GM19328 (cell line): ENCODE results near the gene HSPA6.
A peak's percentile ranks its signal among the peaks of the same experiment; 100 is the strongest.
"Not testable (repeated sequence)": the region's sequence is repeated elsewhere in the genome, so short reads cannot be mapped to it uniquely, and the experiment has no call there.

Source experiments
- ATAC-seq: cut with Tn5 transposase; IDR thresholded peaks from one replicate; pipeline ENCODE4 v1.9.1; 2021; ENCODE audit warnings: mild to moderate bottlenecking, moderate library complexity; ENCODE audit not compliant: unreplicated experiment

The HSPA6 gene

DNA sequence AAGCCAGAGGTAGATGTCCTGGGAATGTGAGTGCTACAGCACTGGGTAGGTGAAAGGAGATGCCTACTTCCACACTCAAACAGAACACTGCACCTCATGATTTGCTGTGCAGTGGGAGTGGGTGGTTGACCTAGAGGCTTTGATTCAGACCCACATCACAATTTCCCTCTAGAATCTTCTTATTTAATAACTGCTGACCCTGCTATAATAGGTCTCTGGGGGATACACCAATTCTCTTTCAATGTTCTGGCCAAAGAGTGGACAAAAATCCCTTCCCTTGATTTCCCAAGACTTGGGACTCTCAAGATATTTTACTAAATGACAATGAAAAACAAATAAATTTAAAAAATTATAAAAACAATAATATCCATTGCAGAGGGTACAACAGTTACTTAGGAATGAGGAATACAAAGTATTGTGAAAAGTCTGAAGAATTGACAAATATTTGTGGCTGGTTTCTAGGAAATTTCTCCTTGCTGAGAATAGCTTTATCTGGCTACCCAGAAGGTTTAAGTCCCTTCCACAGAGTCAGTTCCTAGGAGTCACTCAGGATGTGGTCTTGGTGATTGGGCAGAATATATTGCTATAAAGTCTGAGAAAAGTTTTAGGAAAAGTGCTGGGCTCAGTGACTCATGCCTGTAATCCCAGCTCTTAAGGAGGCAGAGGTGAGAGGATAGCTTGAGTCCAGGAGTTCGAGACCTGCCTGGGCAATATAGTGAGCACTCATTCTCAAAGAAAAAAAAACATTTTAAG lies 21.5 kb upstream of the HSPA6 start:
- no peak for ATAC-seq

DNA sequence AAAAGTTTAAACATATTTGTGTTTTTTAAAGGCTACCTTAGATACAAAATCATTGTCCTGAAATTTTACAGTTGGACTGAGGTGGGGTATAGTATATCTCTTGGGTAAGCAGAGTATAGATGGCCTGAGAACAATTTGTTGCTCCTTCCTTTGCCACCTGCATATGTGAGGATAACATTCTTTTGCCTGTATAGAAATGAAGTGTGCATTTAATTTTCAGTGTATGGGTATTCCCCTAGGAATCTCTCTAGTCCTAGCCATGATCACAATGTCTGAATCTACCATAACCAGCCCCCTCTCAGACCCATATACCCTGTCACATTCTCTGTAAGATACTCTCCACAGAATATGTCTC lies 21.0 kb upstream of the HSPA6 start:
- ATAC-seq = no peak

DNA sequence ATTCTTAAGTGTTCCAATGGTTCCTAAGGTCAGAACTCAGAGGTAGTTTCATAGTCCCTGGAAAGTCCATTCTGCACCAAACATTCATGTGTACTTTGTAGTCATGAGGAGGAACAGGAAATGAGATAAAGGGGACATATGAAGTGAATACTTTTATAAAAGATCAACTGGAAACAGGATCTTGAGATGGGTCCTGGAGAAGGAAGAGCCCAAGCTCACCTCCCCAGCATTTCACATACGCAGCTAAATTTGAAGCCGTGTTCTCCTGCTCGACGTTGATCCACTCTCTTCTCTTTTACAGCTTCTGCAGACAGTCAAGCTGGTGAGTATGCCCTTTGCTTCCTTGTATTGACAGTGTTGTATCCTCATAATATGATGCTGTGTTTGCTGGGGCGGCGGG lies 18.7 kb upstream of the HSPA6 start:
- ATAC-seq = no peak

DNA sequence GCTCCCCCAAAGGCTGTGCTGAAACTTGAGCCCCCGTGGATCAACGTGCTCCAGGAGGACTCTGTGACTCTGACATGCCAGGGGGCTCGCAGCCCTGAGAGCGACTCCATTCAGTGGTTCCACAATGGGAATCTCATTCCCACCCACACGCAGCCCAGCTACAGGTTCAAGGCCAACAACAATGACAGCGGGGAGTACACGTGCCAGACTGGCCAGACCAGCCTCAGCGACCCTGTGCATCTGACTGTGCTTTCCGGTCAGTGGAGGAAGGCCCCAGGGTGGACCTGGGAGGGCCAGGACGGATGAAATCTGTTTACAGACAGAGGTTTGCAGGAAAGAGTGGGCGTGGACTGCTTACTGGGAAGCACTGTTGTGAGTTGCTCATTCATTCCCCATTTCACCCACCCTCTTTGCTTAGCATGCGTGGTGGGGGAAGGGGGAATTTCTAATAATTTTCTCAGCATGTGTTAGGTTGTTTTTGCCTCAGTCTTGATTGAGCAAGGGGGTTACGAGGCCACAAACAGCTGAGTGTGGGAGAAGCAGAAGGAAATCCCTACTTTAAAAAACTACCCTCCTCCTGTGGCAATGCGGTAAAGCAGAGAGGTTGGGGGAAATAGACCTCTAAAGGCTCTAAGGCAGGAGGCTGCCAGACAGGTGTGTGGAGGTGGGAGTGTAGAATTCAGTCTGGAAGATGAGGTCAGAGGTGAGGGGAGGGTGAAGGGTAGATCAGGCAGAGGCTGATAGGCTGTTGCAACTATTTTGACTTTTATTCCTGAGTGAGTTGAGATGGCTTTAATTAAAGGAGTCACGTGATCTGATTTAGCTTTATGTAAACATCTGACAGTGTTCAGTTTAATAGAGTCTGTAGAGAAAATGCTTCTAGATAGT lies 17.8 kb upstream of the HSPA6 start:
- no peak for ATAC-seq

DNA sequence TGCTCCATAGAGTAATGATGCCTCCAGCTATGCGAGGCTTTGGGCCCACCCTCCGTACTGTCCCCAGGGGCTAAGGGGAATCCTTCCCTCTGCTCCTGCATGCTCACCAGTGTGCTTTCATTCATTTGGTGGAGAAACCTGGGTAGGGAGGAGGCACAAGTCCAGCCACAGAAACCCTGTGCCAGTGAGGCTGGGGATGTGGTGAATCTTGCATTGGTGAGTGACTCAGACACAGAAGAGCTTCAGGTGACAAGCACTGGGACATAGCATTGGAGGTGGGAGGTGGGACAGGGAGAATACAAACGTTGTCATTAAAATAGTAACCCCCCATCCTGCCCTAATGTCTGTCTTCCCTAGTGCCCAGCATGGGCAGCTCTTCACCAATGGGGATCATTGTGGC lies 13.9 kb upstream of the HSPA6 start:
- ATAC-seq = no peak

DNA sequence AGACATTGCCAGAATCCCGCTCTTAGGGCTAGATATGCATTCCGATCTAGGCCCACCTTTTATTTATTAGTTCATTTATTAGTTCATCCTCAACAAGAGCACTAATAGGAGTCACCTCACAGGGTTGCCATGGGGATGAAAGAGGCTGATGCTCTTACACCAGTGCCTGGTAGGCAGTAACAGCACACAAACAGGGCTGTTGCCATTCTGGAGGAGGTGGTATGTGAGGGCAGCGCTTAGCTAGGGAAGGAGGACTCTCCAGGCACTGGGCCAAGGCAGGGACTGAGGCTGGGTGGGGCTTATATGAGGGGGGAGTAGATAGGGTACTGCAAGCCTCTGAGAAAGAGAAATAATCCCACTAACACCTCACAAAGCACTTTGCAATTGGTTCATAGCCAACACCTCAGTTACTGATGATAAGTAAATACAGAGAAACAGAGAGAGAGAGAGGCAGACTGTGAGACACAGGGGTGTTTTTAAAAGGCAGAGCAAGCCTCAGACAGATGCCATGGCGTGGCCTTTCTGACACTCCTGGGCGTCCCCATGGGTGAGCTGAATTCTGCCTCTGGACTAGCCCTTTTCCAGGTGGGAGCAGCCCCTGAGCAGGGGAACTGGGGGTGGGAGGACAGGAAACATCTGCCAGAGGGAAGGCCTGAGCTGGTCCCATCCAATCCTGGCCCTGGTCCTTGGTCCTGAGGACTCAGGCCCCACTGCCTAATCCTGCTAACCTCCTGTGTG lies 13.2 kb upstream of the HSPA6 start:
- no peak for ATAC-seq

DNA sequence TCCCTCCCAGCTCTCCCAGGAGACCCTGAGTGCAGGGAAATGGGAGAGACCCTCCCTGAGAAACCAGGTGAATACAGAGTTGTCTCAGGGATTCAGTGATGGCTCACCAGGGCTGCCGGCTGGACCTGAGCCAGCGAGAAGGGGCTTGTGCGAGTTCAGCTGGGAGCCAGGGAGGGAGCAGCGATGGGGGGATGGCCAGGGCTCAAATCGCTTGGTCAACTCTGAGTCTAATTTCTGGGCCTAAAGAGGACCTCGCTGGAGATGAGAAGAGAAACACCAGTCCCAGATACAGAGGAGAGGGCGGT lies 12.6 kb upstream of the HSPA6 start:
- ATAC-seq = no peak

DNA sequence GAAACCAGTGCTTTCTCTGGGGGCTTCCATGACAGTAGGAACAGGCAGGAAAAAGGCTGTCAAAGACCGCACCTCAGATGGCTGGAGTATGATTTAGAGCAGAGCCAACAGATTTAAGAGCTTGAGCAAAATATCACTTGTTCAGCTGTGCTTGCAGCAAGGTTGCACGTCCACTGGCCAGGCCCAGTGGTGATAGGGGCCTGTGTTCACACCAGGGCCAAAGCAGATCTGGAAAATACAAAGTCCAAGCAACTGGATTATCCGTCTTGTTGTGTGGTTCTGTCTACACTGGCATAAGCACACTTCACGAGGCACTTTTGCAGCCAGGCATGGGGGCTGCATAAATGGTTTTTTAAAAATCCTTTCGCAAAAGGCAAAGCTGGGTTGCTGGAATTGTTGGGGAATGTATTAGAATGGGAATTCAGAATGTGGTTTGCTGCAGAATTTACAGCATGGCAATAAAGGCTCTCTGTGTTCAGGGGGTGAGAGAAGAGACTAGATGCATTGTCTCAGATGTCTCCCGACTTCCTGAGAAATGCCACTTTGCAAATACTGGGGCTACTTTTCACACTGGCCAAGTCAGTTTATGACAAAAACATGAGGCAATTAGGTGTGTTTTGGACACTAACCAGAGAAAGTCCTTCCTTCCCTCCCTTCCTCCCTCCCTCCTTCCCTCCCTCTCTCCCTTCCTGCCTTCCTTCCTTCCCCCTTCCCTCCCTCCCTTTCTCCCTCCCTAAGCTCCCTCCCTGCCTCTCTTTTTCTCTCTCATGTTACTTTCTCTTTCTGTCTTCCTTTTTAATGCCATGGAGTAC lies 11.5 kb upstream of the HSPA6 start:
- ATAC-seq = not testable (repeated sequence)

DNA sequence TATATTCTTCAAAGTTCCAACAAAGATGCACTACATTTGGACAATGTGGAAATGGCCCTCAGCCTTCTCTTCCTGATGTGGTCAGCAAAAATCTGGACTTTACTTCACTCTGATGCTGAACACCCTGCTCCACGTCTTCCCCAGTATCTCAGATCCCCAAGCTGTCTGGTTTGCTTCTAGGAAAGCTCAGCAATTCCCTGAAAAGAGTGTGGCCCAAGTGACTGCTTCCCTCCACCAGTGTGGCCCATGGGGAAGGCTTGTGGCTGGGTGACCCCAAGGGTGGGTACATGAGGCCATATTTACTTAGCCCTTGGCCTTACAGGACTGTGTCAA lies 10.9 kb upstream of the HSPA6 start:
- not testable (repeated sequence) for ATAC-seq

DNA sequence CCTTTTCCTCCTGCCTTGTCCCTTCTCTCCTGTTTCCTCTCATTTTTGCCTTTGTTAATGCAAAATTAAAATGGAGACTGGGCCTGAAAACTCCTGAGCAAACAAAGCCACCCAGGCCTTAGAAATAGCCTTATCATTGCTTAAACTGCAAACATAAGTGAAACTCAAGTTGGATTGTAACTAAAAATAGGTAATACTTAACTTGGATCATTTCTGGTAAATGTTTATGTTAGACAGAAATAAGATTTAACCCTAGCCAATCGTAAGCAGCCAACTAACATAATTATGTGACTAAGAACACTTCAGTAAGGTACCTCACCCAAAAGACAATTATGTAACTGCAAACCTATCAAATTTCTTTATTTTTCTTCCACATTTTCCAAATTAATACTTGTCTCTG lies 10.4 kb upstream of the HSPA6 start:
- ATAC-seq = not testable (repeated sequence)

DNA sequence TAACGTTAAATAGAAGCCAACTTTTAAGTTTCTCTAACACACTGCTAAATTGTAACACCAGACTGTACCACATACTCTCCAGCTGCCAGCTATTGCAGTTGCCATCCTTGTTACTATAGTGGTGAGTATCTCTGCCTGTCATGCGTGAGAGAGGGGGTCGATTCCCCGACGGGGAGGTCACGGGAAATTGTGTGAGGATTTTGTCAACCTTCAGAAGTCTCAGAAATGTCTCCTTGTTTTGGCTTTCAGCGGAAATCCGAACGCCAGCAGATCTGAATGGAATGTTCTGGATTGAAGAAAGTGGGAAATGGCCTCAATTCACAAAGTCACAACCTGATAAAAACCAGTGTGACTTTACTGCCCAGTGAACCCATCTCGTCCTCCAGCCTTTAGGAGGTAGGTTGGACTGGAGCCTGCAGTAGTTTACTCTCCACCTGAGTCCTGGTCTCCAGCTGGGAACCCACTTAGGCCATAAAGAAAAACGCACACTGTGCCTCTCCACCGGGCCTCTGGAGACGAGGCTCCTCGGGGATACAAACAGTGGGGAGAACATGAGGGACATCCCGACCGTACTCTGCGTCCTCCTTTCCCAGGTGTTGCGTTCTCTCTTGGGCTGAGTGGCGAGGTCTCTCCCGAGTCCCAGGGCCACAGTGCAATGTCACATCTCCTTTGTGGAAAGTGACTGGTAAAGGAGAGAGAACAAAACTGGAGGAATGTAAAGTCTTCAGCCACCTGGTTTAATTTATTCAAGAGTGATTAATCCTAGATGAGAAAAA lies 1.1 kb upstream of the HSPA6 start:
- not testable (repeated sequence) for ATAC-seq

DNA sequence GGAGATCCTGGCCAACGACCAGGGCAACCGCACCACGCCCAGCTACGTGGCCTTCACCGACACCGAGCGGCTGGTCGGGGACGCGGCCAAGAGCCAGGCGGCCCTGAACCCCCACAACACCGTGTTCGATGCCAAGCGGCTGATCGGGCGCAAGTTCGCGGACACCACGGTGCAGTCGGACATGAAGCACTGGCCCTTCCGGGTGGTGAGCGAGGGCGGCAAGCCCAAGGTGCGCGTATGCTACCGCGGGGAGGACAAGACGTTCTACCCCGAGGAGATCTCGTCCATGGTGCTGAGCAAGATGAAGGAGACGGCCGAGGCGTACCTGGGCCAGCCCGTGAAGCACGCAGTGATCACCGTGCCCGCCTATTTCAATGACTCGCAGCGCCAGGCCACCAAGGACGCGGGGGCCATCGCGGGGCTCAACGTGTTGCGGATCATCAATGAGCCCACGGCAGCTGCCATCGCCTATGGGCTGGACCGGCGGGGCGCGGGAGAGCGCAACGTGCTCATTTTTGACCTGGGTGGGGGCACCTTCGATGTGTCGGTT lies 477 bp downstream of the HSPA6 start:
- not testable (repeated sequence) for ATAC-seq

DNA sequence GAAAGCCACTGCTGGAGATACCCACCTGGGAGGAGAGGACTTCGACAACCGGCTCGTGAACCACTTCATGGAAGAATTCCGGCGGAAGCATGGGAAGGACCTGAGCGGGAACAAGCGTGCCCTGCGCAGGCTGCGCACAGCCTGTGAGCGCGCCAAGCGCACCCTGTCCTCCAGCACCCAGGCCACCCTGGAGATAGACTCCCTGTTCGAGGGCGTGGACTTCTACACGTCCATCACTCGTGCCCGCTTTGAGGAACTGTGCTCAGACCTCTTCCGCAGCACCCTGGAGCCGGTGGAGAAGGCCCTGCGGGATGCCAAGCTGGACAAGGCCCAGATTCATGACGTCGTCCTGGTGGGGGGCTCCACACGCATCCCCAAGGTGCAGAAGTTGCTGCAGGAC lies 981 bp downstream of the HSPA6 start:
- not testable (repeated sequence) for ATAC-seq

DNA sequence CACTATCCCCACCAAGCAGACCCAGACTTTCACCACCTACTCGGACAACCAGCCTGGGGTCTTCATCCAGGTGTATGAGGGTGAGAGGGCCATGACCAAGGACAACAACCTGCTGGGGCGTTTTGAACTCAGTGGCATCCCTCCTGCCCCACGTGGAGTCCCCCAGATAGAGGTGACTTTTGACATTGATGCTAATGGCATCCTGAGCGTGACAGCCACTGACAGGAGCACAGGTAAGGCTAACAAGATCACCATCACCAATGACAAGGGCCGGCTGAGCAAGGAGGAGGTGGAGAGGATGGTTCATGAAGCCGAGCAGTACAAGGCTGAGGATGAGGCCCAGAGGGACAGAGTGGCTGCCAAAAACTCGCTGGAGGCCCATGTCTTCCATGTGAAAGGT lies 1.6 kb downstream of the HSPA6 start:
- not testable (repeated sequence) for ATAC-seq

DNA sequence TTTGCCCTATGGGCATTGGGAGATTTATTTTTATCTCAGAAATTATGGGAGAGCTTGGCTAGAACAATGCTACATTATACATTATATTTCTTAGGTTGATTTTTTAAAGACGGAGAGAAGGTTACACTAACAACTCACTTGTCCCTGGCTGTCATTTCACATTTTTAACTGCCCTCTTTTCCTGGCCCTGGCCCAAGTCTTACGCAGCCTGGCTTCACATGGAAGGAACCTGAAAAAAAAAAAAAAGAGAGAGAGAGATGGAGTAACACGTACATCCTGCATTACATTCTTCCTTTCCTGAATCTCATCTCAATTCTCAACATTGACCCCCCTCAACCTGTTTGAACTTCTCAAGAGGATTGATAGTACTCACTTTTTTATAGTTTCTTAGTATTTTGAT lies 4.2 kb downstream of the HSPA6 start:
- ATAC-seq = not testable (repeated sequence)

DNA sequence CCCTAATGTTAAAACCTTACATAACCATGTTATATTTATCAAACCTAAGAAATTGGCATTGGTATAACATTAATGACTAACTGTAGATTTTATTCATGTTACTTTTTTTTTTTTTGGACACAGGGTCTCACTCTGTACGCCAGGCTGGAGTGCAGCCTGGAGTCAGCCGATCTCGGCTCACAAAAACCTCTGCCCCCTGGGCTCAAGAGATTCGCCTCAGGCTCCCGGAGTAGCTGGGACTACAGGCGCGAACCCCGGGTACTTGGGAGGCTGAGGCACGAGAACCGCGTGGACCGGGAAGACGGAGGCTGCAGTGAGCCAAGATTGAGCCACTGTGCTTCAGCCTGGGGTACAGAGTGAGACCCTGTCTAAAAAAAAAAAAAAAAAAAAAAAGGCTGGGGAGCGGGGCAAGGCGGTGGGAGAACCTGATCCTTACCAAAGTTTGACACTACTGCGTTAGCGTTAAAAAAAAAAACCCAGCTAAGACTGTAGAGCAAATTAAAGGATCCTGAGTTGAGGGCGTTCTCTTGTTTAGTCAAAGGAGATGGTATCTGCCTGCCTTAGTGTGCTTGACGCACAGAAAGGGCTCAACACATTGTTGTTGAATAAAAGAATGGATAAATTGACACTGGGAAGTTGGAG lies 5.2 kb downstream of the HSPA6 start:
- not testable (repeated sequence) for ATAC-seq

DNA sequence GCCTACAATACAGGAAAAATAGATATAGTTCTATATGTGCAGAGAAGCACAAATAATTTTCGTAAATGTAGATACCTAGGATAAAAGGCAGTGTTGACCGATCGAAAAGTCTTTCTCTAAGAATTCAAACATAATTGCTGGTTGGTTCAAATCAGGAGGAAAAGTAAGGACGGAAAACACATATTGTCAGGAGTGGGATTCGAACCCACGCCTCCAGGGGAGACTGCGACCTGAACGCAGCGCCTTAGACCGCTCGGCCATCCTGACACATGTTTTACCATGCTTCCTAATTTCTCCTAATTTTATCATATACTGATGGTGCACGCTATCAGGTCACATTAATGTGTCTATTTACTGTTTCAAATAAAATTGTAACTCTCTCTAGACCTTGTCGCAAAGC lies 5.8 kb downstream of the HSPA6 start:
- peak; percentile 29 for ATAC-seq

DNA sequence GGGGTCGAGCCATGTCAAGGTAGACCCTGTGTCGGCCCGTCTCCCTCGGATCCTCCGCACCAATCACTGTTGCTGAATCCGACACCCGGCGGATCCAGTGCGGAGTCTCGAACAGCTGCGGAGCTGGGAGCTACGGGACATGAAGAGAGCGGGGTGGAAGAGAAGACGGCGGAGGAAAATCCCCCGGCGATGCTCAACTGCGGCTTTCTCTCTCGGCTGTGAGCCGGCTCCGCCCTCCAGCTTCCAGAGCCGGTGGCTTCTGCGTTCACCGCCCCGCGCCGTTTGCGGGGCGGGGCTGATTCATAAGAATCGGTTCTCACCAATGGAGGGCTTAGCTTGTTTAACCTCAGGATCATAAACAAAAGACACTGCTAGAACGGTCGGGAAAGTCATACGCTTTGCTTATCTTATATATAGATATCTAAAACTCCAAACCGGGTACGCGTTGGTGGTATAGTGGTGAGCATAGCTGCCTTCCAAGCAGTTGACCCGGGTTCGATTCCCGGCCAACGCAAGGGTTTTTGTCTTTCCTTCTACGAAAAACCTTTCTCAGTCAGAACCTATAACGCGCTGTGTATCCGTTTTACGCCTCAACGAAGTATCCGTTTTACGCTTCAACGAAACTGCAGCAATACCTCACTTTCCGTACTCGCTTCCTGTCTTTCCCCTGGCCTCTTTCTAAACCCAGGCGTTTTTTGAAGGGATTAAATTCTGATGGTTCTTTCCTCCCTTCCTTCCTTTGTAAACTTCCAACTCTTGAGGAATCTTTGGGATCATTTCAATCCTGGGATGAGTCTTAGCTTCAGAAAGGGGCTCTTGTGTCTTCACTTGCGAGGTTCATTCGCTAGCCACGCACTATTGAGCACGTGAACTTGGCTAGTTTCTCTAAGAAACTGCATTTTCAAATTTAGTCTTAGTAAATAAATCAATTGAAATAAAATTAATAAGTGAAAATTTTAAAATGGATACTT lies 6.6 kb downstream of the HSPA6 start:
- ATAC-seq = peak; percentile 54
